T-helper 1 cell (primary cell): Measurements from ENCODE around the gene WNT5B.
"Not testable (repeated sequence)": the region's sequence is repeated elsewhere in the genome, so short reads cannot be mapped to it uniquely, and the experiment has no call there.

Source experiments
- DNase-seq, 5 donors: peaks; one replicate each; pipeline ENCODE4 v3.0.0-alpha.2; 2012 to 2020

Gene WNT5B

GRCh38 chr12:1602706-1603105 is 26.3 kb upstream of the WNT5B start:
- not testable (repeated sequence) for DNase-seq

DNA sequence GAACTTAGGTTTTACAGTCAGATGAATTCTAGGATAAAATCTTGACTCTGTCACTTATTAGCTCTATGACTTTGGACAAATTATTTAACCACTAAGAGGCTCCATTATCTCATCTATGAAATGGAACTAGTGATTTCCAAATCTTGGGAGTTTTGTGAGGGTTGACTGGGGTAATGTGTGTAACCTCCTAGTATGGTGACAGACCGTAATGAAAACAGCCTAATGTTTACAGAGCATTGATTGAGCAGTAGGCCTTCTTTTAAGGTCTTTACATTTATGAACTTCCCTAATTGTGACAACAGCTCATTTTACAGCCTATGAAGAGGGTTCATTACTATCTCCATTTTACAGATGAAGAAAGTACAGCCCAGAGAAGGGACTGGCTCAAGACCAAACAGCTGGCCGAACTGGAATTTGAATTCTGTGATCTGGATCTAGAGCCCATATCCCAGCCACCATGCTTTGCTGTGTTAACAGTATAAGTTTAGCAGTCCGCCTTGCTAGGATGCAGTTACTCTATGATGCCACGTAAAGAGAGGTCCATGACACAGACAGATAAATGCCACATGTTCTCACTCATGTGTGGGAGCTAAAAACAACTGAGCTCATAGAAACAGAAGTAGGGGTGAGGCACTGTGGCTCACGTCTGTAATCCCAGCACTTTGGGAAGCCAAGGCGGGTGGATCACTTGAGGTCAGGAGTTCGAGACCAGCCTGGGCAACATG is 25.6 kb upstream of the WNT5B start:
- DNase-seq = no peak

GRCh38 chr12:1604464-1604863 is 24.6 kb upstream of the WNT5B start:
- DNase-seq = no peak

DNA sequence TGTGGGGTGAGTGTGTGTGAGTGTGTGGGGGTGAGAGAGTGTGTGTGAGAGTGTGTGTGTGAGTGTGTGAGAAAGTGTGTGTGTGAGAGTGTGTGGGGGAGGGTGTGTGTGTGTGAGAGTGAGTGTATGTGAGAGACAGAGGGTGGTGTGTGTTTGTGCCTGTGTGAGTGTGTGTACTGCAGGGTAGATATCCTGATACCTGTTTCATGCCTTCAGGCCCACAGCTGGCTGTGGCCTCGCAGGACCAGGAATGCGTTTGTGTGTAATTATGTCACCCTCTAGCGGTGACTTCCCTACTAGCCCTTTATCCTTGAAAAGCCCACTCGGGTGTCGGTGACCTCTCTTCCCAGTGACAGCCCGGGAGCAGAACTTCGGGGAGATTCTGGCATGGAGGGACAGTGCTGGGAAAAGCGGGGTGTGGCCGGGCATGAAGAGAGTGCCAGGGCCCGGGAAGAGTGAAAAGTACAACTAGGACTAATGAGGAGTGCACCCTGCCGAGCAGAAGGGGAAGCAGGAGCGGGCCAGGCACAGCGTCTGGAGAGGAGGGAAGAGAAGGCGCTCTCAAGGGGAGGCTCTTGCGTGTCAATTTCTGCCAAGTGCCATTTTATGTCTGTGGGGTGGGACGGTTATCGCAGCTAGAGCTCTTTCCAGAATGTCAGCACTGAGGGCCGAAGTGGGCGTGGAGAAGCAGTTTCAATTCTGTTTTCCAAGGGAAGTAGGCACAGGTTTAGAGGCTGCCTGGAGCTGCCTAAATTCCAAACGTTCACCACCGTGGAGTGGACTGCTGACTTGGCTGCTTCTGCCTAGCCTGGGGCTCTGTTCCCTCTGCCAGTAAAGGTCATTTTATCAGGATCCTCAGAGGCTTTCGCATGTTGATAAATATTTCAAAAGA is 23.7 kb upstream of the WNT5B start:
- DNase-seq = peak in 4 of 5 donors; percentile 36 to 77 (median 49)

DNA sequence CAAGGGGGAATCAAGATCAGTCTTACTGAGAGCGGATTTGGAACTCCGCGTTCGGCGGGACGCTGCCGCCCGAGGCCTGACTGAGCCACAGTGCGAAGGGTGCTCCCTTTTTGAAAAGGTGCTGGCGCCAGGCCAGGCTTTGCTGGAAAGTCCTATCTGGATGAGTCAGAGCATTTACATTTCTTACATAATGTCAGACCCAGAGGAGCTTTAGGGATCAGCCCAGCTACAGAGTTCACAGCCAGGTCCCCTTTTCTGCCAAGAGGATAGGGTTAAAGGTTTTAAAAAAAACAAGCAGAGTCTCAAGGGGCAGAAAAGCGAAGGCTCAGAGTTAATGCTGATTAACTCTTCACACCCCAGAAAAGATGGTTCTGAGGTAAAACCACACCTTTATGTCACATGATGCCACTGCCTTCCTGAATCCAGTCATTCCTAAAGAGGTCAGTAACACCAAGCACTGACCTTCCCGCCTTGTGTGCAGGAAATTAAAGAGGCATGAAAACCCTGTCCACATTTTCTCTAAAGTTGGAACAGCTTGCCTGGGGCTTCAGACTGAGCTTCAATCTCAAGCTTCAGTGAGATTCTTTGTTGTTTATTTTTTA is 22.9 kb upstream of the WNT5B start:
- peak in 3 of 5 donors; percentile 22 to 31 (median 26) for DNase-seq

- DNase-seq = peak in 1 of 5 donors; percentile 34
Observed at GRCh38 chr12:1607940-1608712, 20.9 kb upstream of the WNT5B start.

DNA sequence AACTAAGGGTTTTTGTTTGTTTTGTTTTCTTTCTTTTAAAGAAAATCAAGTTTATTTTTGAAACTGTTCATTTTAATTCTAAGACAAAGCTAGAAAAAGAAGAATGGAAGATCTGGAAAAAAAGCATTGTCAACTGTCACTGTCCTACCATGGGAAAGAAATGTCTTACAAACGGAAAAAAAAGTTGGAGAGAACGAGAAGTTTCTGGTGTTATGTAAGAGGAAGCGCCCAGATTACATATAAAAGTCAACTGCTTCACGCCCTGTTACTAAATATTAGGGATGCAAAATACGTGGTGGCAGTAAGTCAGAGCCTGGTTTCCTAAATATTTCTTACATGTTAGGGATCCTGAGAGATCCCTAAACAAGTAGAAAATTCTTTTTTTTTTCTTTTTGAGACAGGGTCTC is 20.3 kb upstream of the WNT5B start:
- DNase-seq = no peak

DNA sequence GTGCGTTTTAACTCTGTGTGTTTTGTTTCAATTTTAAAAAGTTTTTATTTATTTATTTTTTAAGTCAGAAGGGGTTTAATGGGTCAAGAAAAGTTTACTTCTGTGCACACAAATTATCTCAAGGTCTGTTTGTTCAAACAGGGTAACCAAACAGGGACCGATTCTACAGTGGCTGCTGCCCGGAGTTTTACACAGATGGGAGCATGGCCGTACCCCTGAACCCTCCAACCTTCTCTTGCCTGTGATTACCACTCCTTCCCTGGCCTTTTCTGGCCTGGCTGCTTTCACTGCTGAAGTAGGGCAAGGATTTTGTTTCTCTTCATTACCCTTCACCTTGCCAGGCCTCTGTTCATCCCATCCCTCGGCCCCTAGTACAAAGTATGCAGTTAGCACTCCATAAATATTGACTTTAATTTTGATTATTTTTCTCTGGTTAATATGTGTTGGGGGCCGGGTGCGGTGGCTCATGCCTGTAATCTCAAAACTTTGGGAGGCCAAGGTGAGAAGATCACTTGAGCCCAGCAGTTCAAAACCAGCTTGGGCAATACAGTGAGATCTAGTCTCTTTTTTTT is 18.9 kb upstream of the WNT5B start:
- DNase-seq = no peak

DNA sequence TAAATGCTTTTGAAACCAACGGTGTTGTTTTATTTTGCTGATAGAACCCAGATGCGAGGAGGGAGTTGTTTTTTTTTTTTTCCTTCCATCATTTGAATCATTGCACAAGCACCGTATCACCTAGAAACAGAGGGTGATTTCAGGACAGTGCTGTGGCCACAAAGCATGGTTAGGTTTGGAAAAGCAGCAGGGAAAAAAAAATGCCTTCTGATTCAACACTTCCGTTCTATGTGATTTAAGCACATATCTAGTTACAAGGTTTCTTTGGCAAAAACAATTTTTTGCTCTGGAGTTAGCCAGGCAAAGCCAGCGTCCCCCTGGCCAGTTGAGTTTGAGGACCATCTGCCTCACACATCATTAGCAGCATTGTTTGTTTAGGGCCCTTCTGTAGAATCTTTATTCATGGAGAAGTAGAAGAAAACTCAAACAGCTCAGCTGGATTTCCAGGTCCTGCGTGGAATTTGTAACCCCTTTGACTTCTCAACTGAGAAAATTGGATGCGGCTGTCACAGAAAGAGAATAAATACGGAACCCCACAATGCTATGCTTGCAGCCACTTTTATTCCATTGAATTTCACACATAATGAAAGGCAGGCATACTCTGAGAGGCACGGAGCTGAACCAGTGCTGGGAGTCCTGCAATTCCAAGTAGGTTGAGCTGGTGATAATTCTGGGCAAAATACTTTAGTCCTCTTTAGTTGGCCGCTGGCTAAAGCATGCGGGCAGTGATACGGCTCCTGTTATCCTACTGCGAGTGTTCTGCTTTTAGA is 17.0 kb upstream of the WNT5B start:
- no peak for DNase-seq

GRCh38 chr12:1613860-1614259 is 15.2 kb upstream of the WNT5B start:
- no peak for DNase-seq

DNA sequence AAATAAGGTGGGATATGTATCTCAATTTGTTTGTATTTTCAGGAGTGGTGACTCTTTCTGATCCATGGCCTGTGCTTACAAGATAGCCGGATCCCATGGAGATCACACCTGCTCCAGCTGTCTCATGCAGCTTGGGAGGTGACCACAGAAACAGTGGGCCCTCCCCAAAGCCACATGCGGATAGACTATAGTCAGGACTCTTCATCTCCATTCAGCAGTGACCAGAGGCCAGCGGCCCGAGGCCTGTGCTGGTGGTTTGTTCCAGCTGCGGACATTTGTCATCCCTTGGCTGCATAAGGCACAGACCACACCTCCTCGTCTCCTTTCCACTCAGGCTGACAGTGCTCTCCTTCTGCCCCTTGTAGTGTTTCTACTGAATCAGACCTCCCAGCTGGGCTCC is 14.7 kb upstream of the WNT5B start:
- DNase-seq = no peak

- DNase-seq = no peak
Observed at GRCh38 chr12:1616233-1617066, 12.6 kb upstream of the WNT5B start.

DNA sequence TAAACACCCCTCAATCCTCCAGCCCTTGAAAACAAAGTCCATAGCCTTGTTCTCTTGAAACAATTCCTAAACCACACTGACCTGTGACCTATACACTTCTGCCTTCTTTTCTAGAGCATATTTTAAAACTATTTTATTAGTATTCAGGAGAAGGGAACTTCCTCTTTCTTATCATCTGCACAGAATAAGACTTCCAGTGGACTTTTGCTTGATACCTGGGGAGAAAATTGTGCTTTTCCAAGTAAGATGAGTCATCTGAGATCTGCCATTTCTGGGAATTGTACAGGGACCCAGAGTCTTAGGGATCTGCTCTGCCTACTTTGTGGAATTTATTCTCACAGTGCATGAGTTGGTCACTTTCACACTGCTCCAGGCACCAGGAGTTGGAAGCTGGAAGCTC is 10.5 kb upstream of the WNT5B start:
- no peak for DNase-seq

DNA sequence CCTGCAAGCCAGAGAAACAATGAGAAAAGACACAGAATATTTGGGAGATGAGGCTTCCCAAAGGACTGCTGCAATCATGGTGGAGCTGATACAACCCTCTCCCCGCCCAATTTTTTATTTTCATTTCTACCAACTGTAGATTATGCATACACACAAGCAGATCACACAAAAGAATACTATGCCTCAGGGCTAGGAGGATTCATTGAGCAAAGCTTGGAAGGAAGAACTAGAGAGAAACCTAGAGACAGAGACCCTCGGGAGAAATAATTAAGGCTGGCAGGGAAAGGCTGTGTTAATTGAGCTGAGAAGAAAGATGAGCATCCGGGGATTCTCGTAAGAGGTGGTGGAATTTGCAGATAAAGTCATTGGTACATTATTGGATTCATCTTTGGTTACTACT is 9.9 kb upstream of the WNT5B start:
- DNase-seq = no peak

DNA sequence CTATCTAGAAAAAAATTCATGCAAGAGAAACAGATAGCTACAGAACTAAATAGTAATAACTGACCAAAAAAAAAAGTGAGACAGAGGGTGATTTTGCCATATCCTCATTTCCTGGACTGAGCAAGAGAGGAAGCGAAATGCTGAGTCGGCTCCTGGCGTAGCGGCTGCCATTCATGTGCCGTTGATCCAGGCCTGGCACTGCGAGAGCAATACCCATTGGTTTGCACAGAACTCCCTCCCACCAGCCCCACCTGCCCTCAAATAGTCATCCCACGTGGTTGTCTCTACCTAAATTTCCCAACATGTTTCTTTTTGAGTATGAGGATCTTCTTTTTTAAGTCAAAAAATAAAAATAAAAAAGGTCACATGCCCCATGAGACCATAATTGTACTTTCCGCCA is 9.4 kb upstream of the WNT5B start:
- DNase-seq = peak in 1 of 5 donors; percentile 49

GRCh38 chr12:1620092-1620491 is 8.9 kb upstream of the WNT5B start:
- DNase-seq = peak in 1 of 5 donors; percentile 21

DNA sequence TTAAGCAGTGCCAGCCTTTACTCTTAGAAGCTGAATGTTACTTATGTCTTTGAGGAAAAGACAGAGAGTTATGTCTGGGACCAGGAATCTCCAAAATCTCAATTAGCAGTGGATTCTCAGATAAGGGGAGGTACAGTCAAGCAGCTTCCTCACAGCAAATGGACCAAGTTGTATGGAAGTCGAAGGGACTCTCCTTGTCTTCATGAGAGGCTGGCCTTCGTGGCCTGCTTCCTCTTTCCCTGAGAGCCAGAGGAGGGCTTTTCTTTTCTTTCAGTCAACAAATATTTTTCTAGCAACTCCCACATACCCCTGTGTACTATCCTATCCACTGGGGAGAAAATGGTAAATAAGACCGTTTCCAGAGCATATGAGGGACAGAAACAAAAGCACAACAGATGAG is 6.6 kb upstream of the WNT5B start:
- DNase-seq = no peak

GRCh38 chr12:1629338-1630132 is 504 bp downstream of the WNT5B start:
- DNase-seq = no peak

DNA sequence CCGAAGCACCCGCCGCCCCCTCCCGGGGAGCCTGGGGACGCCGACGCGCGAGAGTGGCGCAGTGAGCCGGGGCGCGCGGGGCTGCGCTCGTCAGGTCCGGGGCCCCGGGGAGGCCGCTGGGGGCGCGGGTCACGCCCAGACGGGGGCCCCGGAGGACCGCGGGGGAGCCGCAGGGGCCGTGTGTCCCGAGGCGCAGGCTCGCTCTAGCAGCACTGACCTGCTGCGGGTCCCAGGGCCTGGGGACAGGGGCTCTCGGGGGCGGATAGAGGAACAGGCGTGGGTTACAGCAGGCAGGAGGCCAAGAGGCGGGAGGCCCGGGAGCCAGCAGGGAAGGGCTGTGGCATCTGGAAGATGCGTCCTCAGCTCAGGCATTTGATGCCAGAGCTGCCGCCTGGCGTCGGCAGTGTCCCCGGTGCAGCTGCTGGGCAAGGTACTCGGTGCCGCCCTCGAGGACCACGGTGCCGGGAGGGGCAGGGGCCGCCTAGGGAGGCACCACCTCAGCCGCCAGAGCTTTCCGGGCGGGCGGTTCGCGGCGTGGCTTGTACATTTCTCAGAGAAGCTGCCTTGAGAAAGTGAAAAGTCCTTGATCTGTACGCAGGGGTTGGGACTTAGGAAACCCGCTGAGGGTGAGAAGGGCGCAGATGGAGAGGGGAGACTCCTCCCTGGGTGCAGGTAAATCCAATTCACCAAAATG is 1.2 kb downstream of the WNT5B start:
- DNase-seq = peak in 1 of 5 donors; percentile 16
